Measurements from ENCODE around the gene ARMC5.

DNA sequence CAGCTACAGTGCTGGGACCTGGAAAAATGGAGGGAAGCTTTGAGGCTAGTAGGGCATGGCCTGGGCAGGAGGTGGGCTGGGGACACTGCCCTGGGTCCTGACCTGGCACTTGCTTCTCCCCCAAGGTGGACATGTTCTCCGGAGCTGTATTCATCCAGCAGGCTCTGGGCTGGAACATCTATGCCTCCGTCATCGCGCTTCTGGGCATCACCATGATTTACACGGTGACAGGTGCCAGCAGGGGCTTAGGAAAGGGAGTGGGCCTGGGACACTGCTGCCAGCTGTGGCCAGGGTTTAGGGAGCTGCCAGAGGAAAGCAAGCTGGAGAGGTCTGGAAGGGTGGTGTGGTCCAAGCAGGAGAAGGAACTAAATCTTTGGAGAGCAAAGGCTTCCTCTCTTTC lies 26.7 kb downstream of the ARMC5 start:
- TF ChIP-seq, protein P1, sequence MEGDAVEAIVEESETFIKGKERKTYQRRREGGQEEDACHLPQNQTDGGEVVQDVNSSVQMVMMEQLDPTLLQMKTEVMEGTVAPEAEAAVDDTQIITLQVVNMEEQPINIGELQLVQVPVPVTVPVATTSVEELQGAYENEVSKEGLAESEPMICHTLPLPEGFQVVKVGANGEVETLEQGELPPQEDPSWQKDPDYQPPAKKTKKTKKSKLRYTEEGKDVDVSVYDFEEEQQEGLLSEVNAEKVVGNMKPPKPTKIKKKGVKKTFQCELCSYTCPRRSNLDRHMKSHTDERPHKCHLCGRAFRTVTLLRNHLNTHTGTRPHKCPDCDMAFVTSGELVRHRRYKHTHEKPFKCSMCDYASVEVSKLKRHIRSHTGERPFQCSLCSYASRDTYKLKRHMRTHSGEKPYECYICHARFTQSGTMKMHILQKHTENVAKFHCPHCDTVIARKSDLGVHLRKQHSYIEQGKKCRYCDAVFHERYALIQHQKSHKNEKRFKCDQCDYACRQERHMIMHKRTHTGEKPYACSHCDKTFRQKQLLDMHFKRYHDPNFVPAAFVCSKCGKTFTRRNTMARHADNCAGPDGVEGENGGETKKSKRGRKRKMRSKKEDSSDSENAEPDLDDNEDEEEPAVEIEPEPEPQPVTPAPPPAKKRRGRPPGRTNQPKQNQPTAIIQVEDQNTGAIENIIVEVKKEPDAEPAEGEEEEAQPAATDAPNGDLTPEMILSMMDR (IDR thresholded peaks at IDR 0.05; ENCODE audit: low read length): no peak
- no peak for TF ChIP-seq EZH2 (IDR thresholded peaks at IDR 0.05; ENCODE audit: borderline replicate concordance, low read length)

Data from OCI-LY1 (cell line).